HG03175 (cell line): ENCODE data around the gene RBM47.

Source experiments
- ATAC-seq: cut with Tn5 transposase; IDR thresholded peaks from one replicate; pipeline ENCODE4 v1.9.1; 2021; ENCODE audit warnings: mild to moderate bottlenecking, moderate library complexity; ENCODE audit not compliant: unreplicated experiment

Gene RBM47

GRCh38 chr4:40380647-40381046 is 249.0 kb downstream of the RBM47 start:
- ATAC-seq: no peak

- ATAC-seq: no peak
Observed at GRCh38 chr4:40379248-40379647, 250.4 kb downstream of the RBM47 start.

- no peak for ATAC-seq
Observed at GRCh38 chr4:40378619-40379018, 251.0 kb downstream of the RBM47 start.

GRCh38 chr4:40377512-40378365 is 251.9 kb downstream of the RBM47 start:
- no peak for ATAC-seq

GRCh38 chr4:40375620-40376019 is 254.0 kb downstream of the RBM47 start:
- ATAC-seq: no peak

GRCh38 chr4:40375095-40375494 is 254.6 kb downstream of the RBM47 start:
- ATAC-seq: no peak

- no peak for ATAC-seq
Observed at GRCh38 chr4:40373636-40374035, 256.0 kb downstream of the RBM47 start.
